K562 (cell line): ENCODE measurements around the gene LAMTOR4. TPM values are rescaled to one million over a fixed set of nuclear protein-coding genes. Genes with fewer than 3 reads are reported as not detected.

Source experiments
- ARNT ChIP-seq, 2 experiments: fragments of 450-650 bp; IDR thresholded peaks; 2 replicates each; pipeline ENCODE4 v1.6.1; 2016; ENCODE audit warnings: mild to moderate bottlenecking in 1 of 2
- DIDO1 ChIP-seq: fragments of 450-650 bp; IDR thresholded peaks from 2 replicates; pipeline ENCODE4 v1.6.1; 2016; ENCODE audit warnings: low read depth, missing biosample characterization, missing genetic modification characterization
- FOSL1 ChIP-seq: fragments of 200-800 bp; sonication (Bioruptor generic); conservative IDR thresholded peaks from 2 replicates; pipeline ENCODE4 v1.6.1; 2016; ENCODE audit warnings: missing genetic modification characterization, missing compliant biosample characterization
- GATA2 ChIP-seq: sonication (generic); formaldehyde crosslinking; IDR thresholded peaks from 2 replicates; pipeline ENCODE4 v1.4.0; 2020; ENCODE audit warnings: mild to moderate bottlenecking, missing genetic modification reagents
- POLR3G ChIP-seq: IDR thresholded peaks from 2 replicates; pipeline ENCODE4 v1.6.1; 2011; ENCODE audit not compliant: insufficient read length, insufficient replicate concordance; ENCODE audit errors: extremely low read depth
- RAD21 ChIP-seq, 2 experiments: fragments of 250-450 bp in 1 of 2; fragments of 450-650 bp in 1 of 2; sonication (Bioruptor Pico) in 1 of 2; formaldehyde crosslinking in 1 of 2; IDR thresholded peaks in 1 of 2; conservative IDR thresholded peaks in 1 of 2; 2 replicates each; pipeline versions ENCODE4 v1.4.0 to v1.8.0; 2020 to 2022; ENCODE audit warnings: mild to moderate bottlenecking in 2 of 2, moderate library complexity in 1 of 2
- RBM25 ChIP-seq: fragments of 200-400 bp; formaldehyde crosslinking; IDR thresholded peaks from 2 replicates; pipeline ENCODE4 v1.6.1; 2018; ENCODE audit warnings: low read length, low read depth, moderate library complexity; ENCODE audit not compliant: severe bottlenecking
- RHOXF2B ChIP-seq: fragments of 250-450 bp; sonication (Bioruptor Pico); conservative IDR thresholded peaks from 2 replicates; pipeline ENCODE4 v1.5.1; 2021
- SOX6 ChIP-seq: fragments of 450-650 bp; IDR thresholded peaks from 2 replicates; pipeline ENCODE4 v1.6.1; 2014; ENCODE audit warnings: mild to moderate bottlenecking
- SP2 ChIP-seq: IDR thresholded peaks from 2 replicates; pipeline ENCODE4 v1.6.1; 2011; ENCODE audit warnings: mild to moderate bottlenecking, low read depth, low read length, moderate library complexity; ENCODE audit not compliant: poor library complexity, severe bottlenecking; ENCODE audit errors: extremely low read depth
- SPI1 ChIP-seq: IDR thresholded peaks from 2 replicates; pipeline ENCODE4 v1.6.1; 2011; ENCODE audit warnings: low read depth, low read length, control low read depth, borderline replicate concordance
- STAT5A ChIP-seq: IDR thresholded peaks from 2 replicates; pipeline ENCODE4 v1.6.1; 2012; ENCODE audit warnings: low read length, inconsistent platforms, borderline replicate concordance
- TCF7L2 ChIP-seq: fragments of 150-350 bp; IDR thresholded peaks from 2 replicates; pipeline ENCODE4 v1.6.1; 2016; ENCODE audit warnings: low read depth, mild to moderate bottlenecking, low read length, moderate library complexity
- XRCC5 ChIP-seq: fragments of 200-400 bp; formaldehyde crosslinking; IDR thresholded peaks from 2 replicates; pipeline ENCODE4 v1.6.1; 2017; ENCODE audit warnings: low read depth, mild to moderate bottlenecking, low read length
- ZFX ChIP-seq: sonication (generic); formaldehyde crosslinking; IDR thresholded peaks from 2 replicates; pipeline ENCODE4 v1.8.0; 2022; ENCODE audit warnings: mild to moderate bottlenecking, missing genetic modification reagents, moderate library complexity
- ZNF140 ChIP-seq: fragments of 250-450 bp; sonication (Bioruptor Pico); IDR thresholded peaks from 2 replicates; pipeline ENCODE4 v1.8.0; 2021; ENCODE audit warnings: moderate library complexity, mild to moderate bottlenecking, inconsistent platforms
- ZNF408 ChIP-seq: fragments of 250-450 bp; sonication (Bioruptor Pico); IDR thresholded peaks from 2 replicates; pipeline ENCODE4 v1.4.0; 2020; ENCODE audit warnings: low read depth, mild to moderate bottlenecking, moderate library complexity
- ZNF561 ChIP-seq: fragments of 450-650 bp; formaldehyde crosslinking; conservative IDR thresholded peaks from 2 replicates; pipeline ENCODE4 v1.4.0; 2020; ENCODE audit warnings: mild to moderate bottlenecking, moderate library complexity
- ZNF764 ChIP-seq: fragments of 250-450 bp; sonication (Bioruptor Pico); IDR thresholded peaks from 2 replicates; pipeline ENCODE4 v1.4.0; 2020; ENCODE audit warnings: low read depth, mild to moderate bottlenecking, moderate library complexity
- polyA plus RNA-seq, 8 experiments: library from polyadenylated mRNA; depleted of rRNA in 4 of 8; stranded (reverse) in 5 of 8; unstranded in 3 of 8; fragments of >200 nt; fragmentation: Nextera tagmentation in 2 of 8; fragmentation: Illumina TruSeq in 1 of 8; extraction: Ambion mirVana in 2 of 8; extraction: Trizol in 1 of 8; gene quantifications; 2 replicates each; pipeline versions ENCODE4 v1.2.1 to v1.2.3, GENCODE V29; 2011 to 2014; ENCODE audit warnings: inconsistent platforms in 1 of 8, missing spikeins in 1 of 8
- total RNA-seq, 7 experiments: library from RNA; depleted of rRNA in 6 of 7; stranded (reverse); fragments of >200 nt in 6 of 7; fragmentation: Illumina TruSeq in 2 of 7; extraction: Trizol in 2 of 7; gene quantifications; 2 replicates each; pipeline versions ENCODE4 v1.2.1 to v1.2.3, GENCODE V29; 2011 to 2021; ENCODE audit warnings: low replicate concordance in 1 of 7
- TF ChIP-seq, protein P1 (sequence below), 3 experiments: fragments of 200-800 bp in 1 of 3; sonication (Bioruptor generic) in 1 of 3; sonication (generic) in 1 of 3; formaldehyde crosslinking in 1 of 3; IDR thresholded peaks; 2 replicates each; pipeline versions ENCODE4 v1.6.1 to v1.8.0; 2016 to 2022; ENCODE audit warnings: mild to moderate bottlenecking in 2 of 3, missing compliant biosample characterization in 2 of 3, missing genetic modification characterization in 2 of 3, missing genetic modification reagents in 1 of 3
- TF ChIP-seq, protein P2 (sequence below): fragments of 250-450 bp; sonication (Bioruptor Pico); IDR thresholded peaks from 2 replicates; pipeline ENCODE4 v1.5.0; 2021; ENCODE audit warnings: mild to moderate bottlenecking, moderate library complexity
- TF ChIP-seq, protein P3 (sequence below): fragments of 450-650 bp; IDR thresholded peaks from 2 replicates; pipeline ENCODE4 v1.6.1; 2016; ENCODE audit warnings: antibody characterized with exemption

Gene LAMTOR4
- total and polyA plus RNA-seq, 9 of the 15 experiments (the other 6 are each of a cell fraction or from before 2014, with no cell fraction given), result 79.6 to 314 (median 195) TPM

DNA sequence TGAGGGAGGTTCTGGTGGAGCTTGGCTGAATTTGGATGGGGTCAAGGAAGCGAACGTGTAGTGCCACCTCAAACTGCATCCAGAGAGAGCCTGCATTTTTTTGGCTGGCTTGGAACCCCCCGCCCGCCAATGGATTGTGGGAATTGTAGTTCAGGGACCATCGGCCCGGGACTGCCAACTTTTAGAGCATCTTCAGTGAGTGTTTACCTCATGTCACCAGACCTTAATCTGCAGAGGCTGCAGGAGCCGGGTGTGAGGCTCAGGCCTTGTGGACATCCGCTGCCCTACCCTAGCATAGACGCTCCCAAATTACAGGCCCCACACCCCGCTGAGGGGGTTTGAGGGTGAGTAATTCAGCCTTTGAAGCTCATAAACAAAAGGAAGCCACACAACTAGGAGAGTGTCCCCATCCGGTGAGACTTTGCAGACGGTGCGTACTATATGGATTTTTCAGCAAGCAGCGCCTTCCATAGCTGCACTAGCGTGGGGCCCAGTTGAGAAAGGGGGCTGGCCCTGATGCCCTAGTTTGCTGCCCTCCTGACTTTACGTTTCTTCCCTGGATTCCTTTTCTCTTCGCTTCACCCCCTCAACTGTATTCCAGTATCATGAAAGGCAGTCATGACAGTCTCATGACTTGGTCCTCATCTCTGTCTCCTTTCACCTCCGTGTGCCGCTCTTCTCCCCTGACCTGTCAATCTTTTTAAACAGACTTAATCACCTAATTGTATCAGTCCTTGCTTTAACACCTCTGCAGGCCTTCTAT lies 28.6 kb upstream of the LAMTOR4 start (continued):
- TF ChIP-seq ZNF408, result no peak
- TF ChIP-seq DIDO1 (tag), result no peak
- TF ChIP-seq, protein P1, sequence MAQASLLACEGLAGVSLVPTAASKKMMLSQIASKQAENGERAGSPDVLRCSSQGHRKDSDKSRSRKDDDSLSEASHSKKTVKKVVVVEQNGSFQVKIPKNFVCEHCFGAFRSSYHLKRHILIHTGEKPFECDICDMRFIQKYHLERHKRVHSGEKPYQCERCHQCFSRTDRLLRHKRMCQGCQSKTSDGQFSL (CRISPR knock-in tag; IDR thresholded peaks at IDR 0.05), result no peak; the same call in 1 of the 2 replicates
- TF ChIP-seq, protein P1 (tag; IDR thresholded peaks at IDR 0.05), result peak in 1 of 2 experiments; percentile 18; a peak in 1 of 4 replicates
- no peak for TF ChIP-seq SP2
- TF ChIP-seq ZNF561 (CRISPR knock-in tag), result no peak
- no peak for TF ChIP-seq FOSL1
- TF ChIP-seq TCF7L2, result no peak
- TF ChIP-seq SPI1, result 0 out of 2 replicates have a peak, but pooled peaks have one; percentile 4
- TF ChIP-seq STAT5A, result no peak
- no peak for TF ChIP-seq XRCC5
- TF ChIP-seq ZNF764 (CRISPR knock-in tag), result no peak
- no peak for TF ChIP-seq GATA2 (CRISPR knock-in tag)
- TF ChIP-seq, protein P2, sequence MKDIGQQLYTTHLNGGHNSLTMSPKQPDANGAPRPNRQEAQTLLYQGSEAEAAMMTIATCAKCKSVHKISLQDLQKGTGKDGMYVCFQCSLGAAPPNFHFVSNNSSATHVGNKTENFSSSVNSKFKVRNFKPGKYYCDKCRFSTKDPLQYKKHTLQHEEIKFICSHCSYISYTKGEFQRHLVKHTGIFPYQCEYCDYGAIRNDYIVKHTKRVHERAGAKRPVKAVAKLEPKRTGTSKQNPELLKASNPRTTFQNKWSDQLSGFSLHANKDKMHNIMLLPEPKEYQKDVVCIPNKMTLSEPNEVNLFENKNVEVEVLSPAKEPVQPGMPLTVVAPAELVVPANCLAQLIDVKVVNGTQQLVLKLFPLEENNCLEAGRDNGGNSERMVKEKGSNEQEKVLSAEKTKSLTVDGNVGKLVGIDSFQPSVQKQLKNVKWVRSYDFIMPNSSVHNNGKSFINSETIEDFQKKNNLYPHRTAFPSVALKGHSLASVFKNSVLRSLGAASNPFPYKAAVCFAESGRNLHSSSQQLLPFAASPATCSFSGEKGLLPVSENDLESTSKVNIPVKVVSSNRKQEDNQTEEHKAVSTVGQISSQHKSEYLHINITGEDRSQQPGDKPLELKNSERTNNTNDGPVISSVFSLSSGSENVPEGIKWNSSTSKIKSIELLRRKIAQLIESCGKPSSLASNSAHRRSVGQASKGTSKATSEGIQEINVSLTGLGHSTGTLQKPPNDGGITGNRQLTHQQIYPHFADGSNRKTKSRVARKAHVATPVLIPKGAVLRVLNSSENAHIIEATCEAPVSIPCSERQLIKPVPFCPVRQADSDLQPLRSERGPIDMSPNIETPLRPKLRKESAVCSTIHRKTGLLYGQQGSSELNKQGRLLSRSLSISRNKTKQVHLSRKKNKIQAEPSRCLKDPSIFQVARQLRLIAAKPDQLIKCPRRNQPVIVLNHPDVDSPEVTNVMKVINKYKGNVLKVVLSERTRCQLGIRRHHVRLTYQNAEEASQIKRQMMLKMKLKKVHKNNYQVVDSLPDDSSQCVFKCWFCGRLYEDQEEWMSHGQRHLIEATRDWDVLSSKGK (CRISPR knock-in tag), result no peak
- no peak for TF ChIP-seq ZNF140
- TF ChIP-seq, protein P3, sequence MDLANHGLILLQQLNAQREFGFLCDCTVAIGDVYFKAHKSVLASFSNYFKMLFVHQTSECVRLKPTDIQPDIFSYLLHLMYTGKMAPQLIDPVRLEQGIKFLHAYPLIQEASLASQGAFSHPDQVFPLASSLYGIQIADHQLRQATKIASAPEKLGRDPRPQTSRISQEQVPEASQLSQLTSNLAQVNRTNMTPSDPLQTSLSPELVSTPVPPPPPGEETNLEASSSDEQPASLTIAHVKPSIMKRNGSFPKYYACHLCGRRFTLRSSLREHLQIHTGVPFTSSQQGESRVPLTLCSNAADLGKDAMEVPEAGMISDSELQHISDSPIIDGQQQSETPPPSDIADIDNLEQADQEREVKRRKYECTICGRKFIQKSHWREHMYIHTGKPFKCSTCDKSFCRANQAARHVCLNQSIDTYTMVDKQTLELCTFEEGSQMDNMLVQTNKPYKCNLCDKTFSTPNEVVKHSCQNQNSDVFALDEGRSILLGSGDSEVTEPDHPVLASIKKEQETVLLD, result no peak
- no peak; a peak in 1 of 4 replicates for TF ChIP-seq ARNT (IDR thresholded peaks at IDR 0.05)
- peak; percentile 74 for TF ChIP-seq ZFX (CRISPR knock-in tag)
- no peak for TF ChIP-seq SOX6
- no peak for TF ChIP-seq RHOXF2B (CRISPR knock-in tag)
- TF ChIP-seq RBM25, result no peak
- TF ChIP-seq RAD21 (CRISPR knock-in tag; conservative IDR thresholded peaks at IDR 0.05 in 1 of 2, IDR thresholded peaks at IDR 0.05 in 1 of 2), result no peak
- TF ChIP-seq POLR3G, result no peak
